HL-60 (cell line): ENCODE data around the gene CD69.

Source experiments
- CTCF ChIP-seq: IDR thresholded peaks from one replicate; pipeline ENCODE4 v1.5.1; 2011; ENCODE audit warnings: low read length, control low read depth, inconsistent platforms; ENCODE audit not compliant: insufficient read depth
- POLR2AphosphoS5 ChIP-seq: IDR thresholded peaks from 2 replicates; pipeline ENCODE4 v1.6.1; 2012; ENCODE audit warnings: low read depth

DNA sequence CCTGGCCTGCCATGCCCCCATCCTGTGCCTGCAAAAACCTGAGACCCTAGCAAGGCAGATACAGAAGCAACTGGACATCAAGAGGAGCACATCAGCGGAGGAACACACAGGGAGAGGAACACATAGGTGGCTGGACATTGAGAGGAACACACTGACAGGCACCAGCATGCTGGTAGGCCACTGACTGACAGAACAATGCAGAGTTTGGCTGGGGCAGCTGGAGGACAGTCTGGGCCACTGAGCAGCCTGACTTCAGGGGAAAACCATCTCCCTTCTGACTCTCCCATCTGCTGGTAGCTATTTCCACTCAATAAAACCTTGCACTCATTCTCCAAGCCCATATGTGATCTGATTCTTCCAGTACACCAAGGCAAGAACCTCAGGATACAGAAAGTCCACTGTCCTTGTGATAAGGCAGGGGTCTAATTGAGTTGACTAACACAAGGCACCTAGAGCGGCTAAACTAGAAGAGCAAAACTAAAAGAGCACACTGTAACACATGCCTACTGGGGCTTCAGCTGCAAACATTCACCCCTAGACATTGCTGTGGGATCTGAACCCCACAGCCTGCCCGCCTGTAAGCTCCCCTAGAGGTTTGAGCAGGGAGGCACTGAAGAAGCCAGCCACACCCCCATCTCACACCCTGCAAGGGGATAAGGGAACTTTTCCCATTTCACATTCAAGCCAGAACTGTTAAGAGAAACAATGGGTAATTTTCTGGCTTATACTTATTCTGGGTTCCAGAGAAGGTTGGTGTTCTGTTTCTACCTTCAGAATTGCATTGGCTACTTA, 49.9 kb downstream of the CD69 start:
- TF ChIP-seq CTCF (no peak), POLR2AphosphoS5 (no peak)
